ENCODE measurements around the gene KAZN. TPM values are rescaled to one million over a fixed set of nuclear protein-coding genes. Genes with fewer than 3 reads are reported as not detected.

Gene KAZN
- total and polyA plus RNA-seq, 4 donors, result 7.6 to 18.8 (median 11.2) TPM

DNA sequence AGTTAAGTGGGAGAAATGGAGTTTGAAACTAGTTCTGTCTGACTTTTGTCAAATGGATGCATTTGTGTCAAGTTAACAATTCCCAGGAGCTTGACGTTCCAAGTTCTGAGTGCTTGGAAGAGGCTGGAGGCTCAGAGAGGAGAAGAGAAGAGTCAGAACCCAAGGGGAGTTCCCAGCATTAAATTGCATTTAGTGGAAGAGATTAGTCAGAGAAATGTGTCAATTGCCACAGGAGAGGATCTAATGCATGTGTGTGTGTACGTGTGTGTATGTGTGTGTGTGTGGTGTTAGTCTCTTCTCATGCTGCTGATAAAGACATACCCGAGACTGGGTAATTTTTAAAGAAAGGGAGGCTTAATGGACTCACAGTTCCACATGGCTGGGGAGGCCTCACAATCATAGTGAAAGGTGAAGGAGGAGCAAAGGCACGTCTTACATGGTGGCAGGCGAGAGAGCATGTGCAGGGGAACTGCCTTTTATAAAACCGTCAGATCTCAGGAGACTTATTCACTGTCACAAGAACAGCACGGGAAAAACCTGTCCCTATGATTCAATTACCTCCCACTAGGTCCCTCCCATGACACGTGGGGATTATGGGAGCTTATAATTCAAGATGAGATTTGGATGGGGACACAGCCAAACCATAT, 453.5 kb downstream of the KAZN start:
- Histone ChIP-seq H3K27ac (ENCODE audit: low read depth in 1 of 2, low read length in 1 of 2) (no peak overlapping the region), H3K36me3 (ENCODE audit: control insufficient read depth in 4 of 4, insufficient read depth in 4 of 4, low read length in 4 of 4) (peaks cover 0 to 25% (median 10%) of the 10 kb centered on the region in 4 donors), H3K9me3 (ENCODE audit: control insufficient read depth in 4 of 4, insufficient read depth in 3 of 4, low read length in 3 of 4) (no peaks in the 10 kb centered on the region), H3K27me3 (ENCODE audit: control insufficient read depth in 3 of 3, insufficient read depth in 3 of 3, low read length in 2 of 3) (no peaks in the 10 kb centered on the region), H3K4me3 (no peak overlapping the region), H3K4me1 (ENCODE audit: control insufficient read depth in 5 of 5, insufficient read depth in 5 of 5, low read length in 5 of 5) (no peaks in the 10 kb centered on the region), H3K9ac (ENCODE audit: insufficient read depth in 1 of 2, low read length in 2 of 2) (no peak overlapping the region)
- WGBS, 2 donors, result 89 to 94% methylated on average over 8 of the region's 8 CpGs
- TF ChIP-seq, protein P1, sequence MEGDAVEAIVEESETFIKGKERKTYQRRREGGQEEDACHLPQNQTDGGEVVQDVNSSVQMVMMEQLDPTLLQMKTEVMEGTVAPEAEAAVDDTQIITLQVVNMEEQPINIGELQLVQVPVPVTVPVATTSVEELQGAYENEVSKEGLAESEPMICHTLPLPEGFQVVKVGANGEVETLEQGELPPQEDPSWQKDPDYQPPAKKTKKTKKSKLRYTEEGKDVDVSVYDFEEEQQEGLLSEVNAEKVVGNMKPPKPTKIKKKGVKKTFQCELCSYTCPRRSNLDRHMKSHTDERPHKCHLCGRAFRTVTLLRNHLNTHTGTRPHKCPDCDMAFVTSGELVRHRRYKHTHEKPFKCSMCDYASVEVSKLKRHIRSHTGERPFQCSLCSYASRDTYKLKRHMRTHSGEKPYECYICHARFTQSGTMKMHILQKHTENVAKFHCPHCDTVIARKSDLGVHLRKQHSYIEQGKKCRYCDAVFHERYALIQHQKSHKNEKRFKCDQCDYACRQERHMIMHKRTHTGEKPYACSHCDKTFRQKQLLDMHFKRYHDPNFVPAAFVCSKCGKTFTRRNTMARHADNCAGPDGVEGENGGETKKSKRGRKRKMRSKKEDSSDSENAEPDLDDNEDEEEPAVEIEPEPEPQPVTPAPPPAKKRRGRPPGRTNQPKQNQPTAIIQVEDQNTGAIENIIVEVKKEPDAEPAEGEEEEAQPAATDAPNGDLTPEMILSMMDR (IDR thresholded peaks at IDR 0.05; ENCODE audit: control extremely low read depth, extremely low read depth), result no peak
- DNase-seq (no peak), ATAC-seq (ENCODE audit: insufficient read depth, low FRiP score) (no peak)

DNA sequence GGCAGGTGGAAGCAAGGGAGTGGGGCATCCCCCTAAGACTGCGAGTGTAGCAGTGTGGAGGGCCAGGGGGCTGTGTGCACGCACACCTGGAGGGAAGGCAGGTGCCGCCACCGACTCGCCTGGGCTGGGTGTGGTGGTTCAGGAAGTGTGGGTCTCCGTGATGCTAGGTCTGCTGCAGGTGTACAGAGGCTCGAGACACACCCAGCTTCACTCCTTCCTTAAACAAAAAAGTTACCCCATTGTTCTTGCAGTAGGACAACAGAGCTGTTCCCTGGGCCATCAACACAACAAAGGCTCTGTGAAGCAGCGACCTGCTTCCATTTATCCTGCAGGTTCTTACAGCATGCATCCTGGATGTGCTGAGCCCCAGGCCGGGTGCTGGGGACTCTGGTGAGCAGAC, 454.7 kb downstream of the KAZN start:
- H3K9me3 ChIP-seq (ENCODE audit: control insufficient read depth in 4 of 4, insufficient read depth in 3 of 4, low read length in 3 of 4), result no peaks in the 10 kb centered on the region
- DNase-seq (no peak), ATAC-seq (ENCODE audit: insufficient read depth, low FRiP score) (no peak)
- H3K4me1 ChIP-seq (ENCODE audit: control insufficient read depth in 5 of 5, insufficient read depth in 5 of 5, low read length in 5 of 5), result no peaks in the 10 kb centered on the region
- H3K9ac ChIP-seq (ENCODE audit: insufficient read depth in 1 of 2, low read length in 2 of 2), result no peak overlapping the region
- peaks cover 0 to 30% (median 19%) of the 10 kb centered on the region in 4 donors for H3K36me3 ChIP-seq (ENCODE audit: control insufficient read depth in 4 of 4, insufficient read depth in 4 of 4, low read length in 4 of 4)
- TF ChIP-seq, protein P1 (IDR thresholded peaks at IDR 0.05; ENCODE audit: control extremely low read depth, extremely low read depth), result no peak
- no peaks in the 10 kb centered on the region for H3K27me3 ChIP-seq (ENCODE audit: control insufficient read depth in 3 of 3, insufficient read depth in 3 of 3, low read length in 2 of 3)
- 80 to 89% methylated on average over 9 of the region's 9 CpGs for WGBS, 2 donors
- H3K4me3 ChIP-seq, result no peak overlapping the region
- no peak overlapping the region for H3K27ac ChIP-seq (ENCODE audit: low read depth in 1 of 2, low read length in 1 of 2)

DNA sequence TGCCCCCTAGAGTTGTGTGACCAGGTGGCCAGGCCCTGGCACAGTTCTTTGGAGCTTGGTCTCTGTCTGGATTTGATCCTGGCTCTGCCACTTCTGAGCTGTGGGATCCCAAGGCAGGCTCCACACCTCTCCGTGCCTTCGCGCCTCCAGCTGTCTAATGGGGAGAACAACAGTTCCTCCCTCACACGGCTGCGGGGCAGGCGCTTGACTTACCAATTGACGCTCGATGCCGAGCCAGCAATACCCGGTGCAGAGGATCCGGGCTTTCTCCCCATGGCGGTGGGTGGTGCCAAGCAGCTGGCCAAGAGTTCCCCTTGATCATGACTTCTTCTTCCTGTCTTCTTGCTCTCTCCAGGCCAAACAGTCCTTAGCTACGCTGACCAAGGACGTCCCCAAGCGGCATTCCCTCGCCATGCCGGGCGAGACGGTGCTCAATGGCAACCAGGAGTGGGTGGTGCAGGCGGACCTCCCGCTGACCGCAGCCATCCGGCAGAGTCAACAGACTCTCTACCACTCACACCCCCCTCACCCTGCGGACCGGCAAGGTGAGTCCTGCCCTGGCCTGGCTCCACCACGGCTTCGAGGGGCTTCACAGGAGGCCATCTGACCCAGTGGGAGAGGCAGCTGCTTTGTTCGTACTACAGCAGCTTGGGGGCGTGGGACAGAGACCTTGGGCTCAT, 457.4 kb downstream of the KAZN start:
- WGBS, 2 donors, result 95 to 97% methylated on average over 29 of the region's 29 CpGs
- H3K4me3 ChIP-seq, result no peak overlapping the region
- peaks cover 0 to 38% (median 32%) of the 10 kb centered on the region in 4 donors for H3K36me3 ChIP-seq (ENCODE audit: control insufficient read depth in 4 of 4, insufficient read depth in 4 of 4, low read length in 4 of 4)
- TF ChIP-seq, protein P1 (IDR thresholded peaks at IDR 0.05; ENCODE audit: control extremely low read depth, extremely low read depth), result no peak
- ATAC-seq (ENCODE audit: insufficient read depth, low FRiP score) (no peak), DNase-seq (no peak)
- no peaks in the 10 kb centered on the region for H3K27me3 ChIP-seq (ENCODE audit: control insufficient read depth in 3 of 3, insufficient read depth in 3 of 3, low read length in 2 of 3)
- H3K27ac ChIP-seq (ENCODE audit: low read depth in 1 of 2, low read length in 1 of 2), result no peak overlapping the region
- H3K9ac ChIP-seq (ENCODE audit: insufficient read depth in 1 of 2, low read length in 2 of 2), result no peak overlapping the region
- no peaks in the 10 kb centered on the region for H3K9me3 ChIP-seq (ENCODE audit: control insufficient read depth in 4 of 4, insufficient read depth in 3 of 4, low read length in 3 of 4)
- no peaks in the 10 kb centered on the region for H3K4me1 ChIP-seq (ENCODE audit: control insufficient read depth in 5 of 5, insufficient read depth in 5 of 5, low read length in 5 of 5)

Data from lung (tissue), 12 donors.